ENCODE measurements around the gene ADGRL2. TPM values are rescaled to one million over a fixed set of nuclear protein-coding genes. Genes with fewer than 3 reads are reported as not detected.

Gene ADGRL2
- total RNA-seq, 1 donor from 2014 or later: 85.4 TPM

GRCh38 chr1:82034812-82035211 is 234.1 kb downstream of the ADGRL2 start:
- DNase-seq (ENCODE audit: low spot score): no peak
- no peaks in the 10 kb centered on the region for H3K9me3 Mint-ChIP-seq (ENCODE audit: unreplicated experiment)
- H3K36me3 Mint-ChIP-seq (ENCODE audit: low read depth, unreplicated experiment): no peaks in the 10 kb centered on the region
- H3K4me1 Mint-ChIP-seq (ENCODE audit: unreplicated experiment): no peaks in the 10 kb centered on the region
- H3K27me3 Mint-ChIP-seq (ENCODE audit: unreplicated experiment): no peaks in the 10 kb centered on the region
- TF ChIP-seq CTCF (IDR thresholded peaks at IDR 0.05; ENCODE audit: unreplicated experiment): no peak
- H3K4me3 Mint-ChIP-seq (ENCODE audit: unreplicated experiment): no peak overlapping the region
- H3K27ac Mint-ChIP-seq (ENCODE audit: unreplicated experiment): no peak overlapping the region
